ENCODE results near the gene IBTK.
"Not testable (repeated sequence)": the region's sequence is repeated elsewhere in the genome, so short reads cannot be mapped to it uniquely, and the experiment has no call there.

IBTK gene

GRCh38 chr6:82260997-82261732 lies 13.6 kb upstream of the IBTK start:
- ChIA-PET POLR2A (interaction anchor here (0.6 kb wide), 1 partner anchor 871 kb away, joined by 3 read pairs; no protein-coding TSS in a partner anchor), CTCF (interaction anchor here (1.1 to 4.6 kb wide), 10 partner anchors 9 to 805 kb away, joined by 3 to 68 read pairs (median 8); partner anchors contain the start of genes DOP1A and UBE3D)

GRCh38 chr6:82259389-82259788 lies 11.8 kb upstream of the IBTK start:
- TF ChIP-seq CTCF (IDR thresholded peaks at IDR 0.05; ENCODE audit: insufficient read depth, low read length, missing control alignments), result no peak
- ChIA-PET POLR2A (no interaction called here), CTCF (interaction anchor here (0.9 to 4.6 kb wide), 7 partner anchors 8 to 807 kb away, joined by 3 to 68 read pairs (median 11); partner anchors contain the start of genes DOP1A and UBE3D)

More at GRCh38 chr6:82260997-82261732, 13.6 kb upstream of the IBTK start:
- TF ChIP-seq CTCF (IDR thresholded peaks at IDR 0.05; ENCODE audit: insufficient read depth, low read length, missing control alignments), result no peak
- no peak for DNase-seq (ENCODE audit: low read depth, low spot score)
- no peak overlapping the region for H3K4me3 ChIP-seq (ENCODE audit: low read depth, low read length)

GRCh38 chr6:82257088-82257774 lies 9.7 kb upstream of the IBTK start:
- POLR2A ChIA-PET, result no interaction called here
- DNase-seq (ENCODE audit: low read depth, low spot score), result no peak
- CTCF ChIA-PET, result interaction anchor here (0.8 to 7.5 kb wide), 4 partner anchors 14 to 809 kb away, joined by 3 to 95 read pairs (median 8); partner anchors contain the start of genes DOP1A and UBE3D
- no peak overlapping the region for H3K4me3 ChIP-seq (ENCODE audit: low read depth, low read length)
- TF ChIP-seq CTCF (IDR thresholded peaks at IDR 0.05; ENCODE audit: insufficient read depth, low read length, missing control alignments), result no peak

More at GRCh38 chr6:82259389-82259788, 11.8 kb upstream of the IBTK start:
- DNase-seq (ENCODE audit: low read depth, low spot score), result no peak
- no peak overlapping the region for H3K4me3 ChIP-seq (ENCODE audit: low read depth, low read length)

GRCh38 chr6:82254722-82255121 lies 7.2 kb upstream of the IBTK start:
- POLR2A ChIA-PET, result not testable (repeated sequence)

GRCh38 chr6:82251942-82252341 lies 4.4 kb upstream of the IBTK start:
- DNase-seq (ENCODE audit: low read depth, low spot score), result no peak
- CTCF ChIA-PET, result interaction anchor here (0.8 to 7.5 kb wide), 25 partner anchors 8 to 963 kb away, joined by 3 to 95 read pairs (median 4); partner anchors contain the start of genes DOP1A and UBE3D
- peak; percentile 23 for TF ChIP-seq CTCF (IDR thresholded peaks at IDR 0.05; ENCODE audit: insufficient read depth, low read length, missing control alignments)
- no peak overlapping the region for H3K4me3 ChIP-seq (ENCODE audit: low read depth, low read length)
- POLR2A ChIA-PET, result no interaction called here

More at GRCh38 chr6:82254722-82255121, 7.2 kb upstream of the IBTK start:
- DNase-seq (ENCODE audit: low read depth, low spot score); H3K4me3 ChIP-seq (ENCODE audit: low read depth, low read length): not testable (repeated sequence)
- CTCF ChIA-PET, result interaction anchor here (0.9 to 7.5 kb wide), 6 partner anchors 11 to 811 kb away, joined by 3 to 95 read pairs (median 24); partner anchors contain the start of genes DOP1A and UBE3D

GRCh38 chr6:82249381-82250253 lies 2.1 kb upstream of the IBTK start:
- DNase-seq (ENCODE audit: low read depth, low spot score), result no peak
- no peak overlapping the region for H3K4me3 ChIP-seq (ENCODE audit: low read depth, low read length)
- ChIA-PET POLR2A (no interaction called here), CTCF (interaction anchor here (0.9 to 4.0 kb wide), 6 partner anchors 12 to 966 kb away, joined by 3 to 56 read pairs (median 5); partner anchors contain the start of genes DOP1A and UBE3D)
- TF ChIP-seq CTCF (IDR thresholded peaks at IDR 0.05; ENCODE audit: insufficient read depth, low read length, missing control alignments), result no peak

All from AG04449 (cell line).